ENCODE results near the gene MCCD1. TPM values are rescaled to one million over a fixed set of nuclear protein-coding genes. Genes with fewer than 3 reads are reported as not detected.

The MCCD1 gene
- total and polyA plus RNA-seq, 2 of the 13 experiments (the other 11 are each of a cell fraction or from before 2014, with no cell fraction given) = 0.15 TPM; not detected in 1

DNA sequence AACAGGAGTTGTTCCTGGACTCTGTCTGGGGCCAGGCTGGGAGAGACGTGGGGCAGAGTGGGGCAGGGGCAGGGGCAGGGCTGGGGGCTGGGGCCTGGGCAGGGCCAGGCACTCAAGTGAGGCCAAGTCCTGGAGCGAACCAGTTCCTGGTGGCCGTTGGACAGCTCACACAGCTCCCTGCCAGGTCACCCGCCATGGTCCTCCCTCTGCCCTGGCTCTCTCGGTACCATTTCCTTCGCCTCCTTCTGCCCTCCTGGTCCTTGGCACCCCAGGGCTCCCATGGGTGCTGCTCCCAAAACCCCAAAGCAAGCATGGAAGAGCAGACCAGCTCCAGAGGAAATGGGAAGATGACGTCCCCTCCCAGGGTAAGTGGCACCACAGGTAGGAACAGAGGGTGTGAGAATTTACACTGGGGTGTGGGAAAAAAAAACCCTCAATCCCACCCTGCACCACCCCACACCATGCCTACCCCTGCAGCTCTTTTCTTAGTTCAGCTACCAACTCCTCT is at the start of gene MCCD1 (continued):
- TF ChIP-seq THRA (CRISPR knock-in tag; IDR thresholded peaks at IDR 0.05; ENCODE audit: borderline replicate concordance) = no peak
- TF ChIP-seq, protein P1, sequence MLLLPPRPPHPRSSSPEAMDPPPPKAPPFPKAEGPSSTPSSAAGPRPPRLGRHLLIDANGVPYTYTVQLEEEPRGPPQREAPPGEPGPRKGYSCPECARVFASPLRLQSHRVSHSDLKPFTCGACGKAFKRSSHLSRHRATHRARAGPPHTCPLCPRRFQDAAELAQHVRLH (CRISPR knock-in tag; IDR thresholded peaks at IDR 0.05; ENCODE audit: borderline replicate concordance, low read depth) = no peak
- TF ChIP-seq MAZ (IDR thresholded peaks at IDR 0.05; ENCODE audit: borderline replicate concordance, low read depth, low read length) = 0 out of 2 replicates have a peak, but pooled peaks have one; percentile 10
- no peak for TF ChIP-seq MAZ (CRISPR knock-in tag; IDR thresholded peaks at IDR 0.05; ENCODE audit: low read depth)
- TF ChIP-seq DNMT3B (CRISPR knock-in tag; conservative IDR thresholded peaks at IDR 0.05) = no peak
- TF ChIP-seq ZNF280B (CRISPR knock-in tag; IDR thresholded peaks at IDR 0.05; ENCODE audit: borderline replicate concordance) = 0 out of 2 replicates have a peak, but pooled peaks have one; percentile 39
- no peak for TF ChIP-seq FOXO1 (CRISPR knock-in tag; IDR thresholded peaks at IDR 0.05)
- TF ChIP-seq ATF7 (IDR thresholded peaks at IDR 0.05) = no peak
- TF ChIP-seq ATF7 (CRISPR knock-in tag; IDR thresholded peaks at IDR 0.05) = no peak
- TF ChIP-seq AGO1 (IDR thresholded peaks at IDR 0.05; ENCODE audit: low read depth, low read length, poor library complexity, severe bottlenecking) = peak; percentile 64
- TF ChIP-seq ZNF432 (CRISPR knock-in tag; IDR thresholded peaks at IDR 0.05; ENCODE audit: borderline replicate concordance) = no peak
- no peak for TF ChIP-seq KDM5A (IDR thresholded peaks at IDR 0.05; ENCODE audit: borderline replicate concordance, low read length)
- TF ChIP-seq FOXO4 (CRISPR knock-in tag; conservative IDR thresholded peaks at IDR 0.05) = no peak
- TF ChIP-seq RORA (CRISPR knock-in tag; IDR thresholded peaks at IDR 0.05) = no peak
- TF ChIP-seq GPN1 (CRISPR knock-in tag; IDR thresholded peaks at IDR 0.05; ENCODE audit: borderline replicate concordance) = no peak
- TF ChIP-seq ZNF367 (CRISPR knock-in tag; IDR thresholded peaks at IDR 0.05; ENCODE audit: borderline replicate concordance) = no peak
- no peak for TF ChIP-seq NPAS2 (CRISPR knock-in tag; IDR thresholded peaks at IDR 0.05; ENCODE audit: borderline replicate concordance)
- TF ChIP-seq NFKB2 (CRISPR knock-in tag; IDR thresholded peaks at IDR 0.05; ENCODE audit: borderline replicate concordance) = peak; percentile 54; the same call in 1 of the 2 replicates
- TF ChIP-seq ZFP82 (CRISPR knock-in tag; IDR thresholded peaks at IDR 0.05; ENCODE audit: borderline replicate concordance) = no peak
- TF ChIP-seq, protein P2, sequence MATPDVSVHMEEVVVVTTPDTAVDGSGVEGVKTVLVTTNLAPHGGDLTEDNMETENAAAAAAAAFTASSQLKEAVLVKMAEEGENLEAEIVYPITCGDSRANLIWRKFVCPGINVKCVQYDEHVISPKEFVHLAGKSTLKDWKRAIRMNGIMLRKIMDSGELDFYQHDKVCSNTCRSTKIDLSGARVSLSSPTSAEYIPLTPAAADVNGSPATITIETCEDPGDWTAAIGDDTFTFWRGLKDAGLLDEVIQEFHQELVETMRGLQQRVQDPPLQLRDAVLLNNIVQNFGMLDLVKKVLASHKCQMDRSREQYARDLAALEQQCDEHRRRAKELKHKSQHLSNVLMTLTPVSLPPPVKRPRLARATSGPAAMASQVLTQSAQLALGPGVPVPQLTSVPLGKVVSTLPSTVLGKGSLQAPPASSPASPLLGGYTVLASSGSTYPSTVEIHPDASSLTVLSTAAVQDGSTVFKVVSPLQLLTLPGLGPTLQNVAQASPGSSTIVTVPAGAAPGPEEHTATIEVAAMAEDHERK (CRISPR knock-in tag; IDR thresholded peaks at IDR 0.05; ENCODE audit: low read depth) = no peak
- TF ChIP-seq CHD2 (IDR thresholded peaks at IDR 0.05; ENCODE audit: low read depth, low read length) = no peak
- TF ChIP-seq SOX13 (IDR thresholded peaks at IDR 0.05) = no peak
- TF ChIP-seq SOX13 (CRISPR knock-in tag; conservative IDR thresholded peaks at IDR 0.05 in 1 of 2, IDR thresholded peaks at IDR 0.05 in 1 of 2) = no peak
- TF ChIP-seq GATA4 (IDR thresholded peaks at IDR 0.05; ENCODE audit: borderline replicate concordance, low read depth) = no peak
- no peak for TF ChIP-seq NFYC (CRISPR knock-in tag; IDR thresholded peaks at IDR 0.05)
- no peak for TF ChIP-seq SMARCE1 (IDR thresholded peaks at IDR 0.05; ENCODE audit: borderline replicate concordance)

All from HepG2 (cell line).